ENCODE data around the gene INVS. TPM values are rescaled to one million over a fixed set of nuclear protein-coding genes. Genes with fewer than 3 reads are reported as not detected.

The INVS gene
- total RNA-seq, 1 donor from 2014 or later, result 20.3 TPM

GRCh38 chr9:100104314-100104713 is 5.3 kb downstream of the INVS start:
- no peak for DNase-seq (ENCODE audit: extremely low spot score, unreplicated experiment)
- H3K36me3 Mint-ChIP-seq (ENCODE audit: unreplicated experiment), result peaks cover 13% of the 10 kb centered on the region
- H3K4me3 Mint-ChIP-seq (ENCODE audit: unreplicated experiment), result no peak overlapping the region
- TF ChIP-seq, protein P1, sequence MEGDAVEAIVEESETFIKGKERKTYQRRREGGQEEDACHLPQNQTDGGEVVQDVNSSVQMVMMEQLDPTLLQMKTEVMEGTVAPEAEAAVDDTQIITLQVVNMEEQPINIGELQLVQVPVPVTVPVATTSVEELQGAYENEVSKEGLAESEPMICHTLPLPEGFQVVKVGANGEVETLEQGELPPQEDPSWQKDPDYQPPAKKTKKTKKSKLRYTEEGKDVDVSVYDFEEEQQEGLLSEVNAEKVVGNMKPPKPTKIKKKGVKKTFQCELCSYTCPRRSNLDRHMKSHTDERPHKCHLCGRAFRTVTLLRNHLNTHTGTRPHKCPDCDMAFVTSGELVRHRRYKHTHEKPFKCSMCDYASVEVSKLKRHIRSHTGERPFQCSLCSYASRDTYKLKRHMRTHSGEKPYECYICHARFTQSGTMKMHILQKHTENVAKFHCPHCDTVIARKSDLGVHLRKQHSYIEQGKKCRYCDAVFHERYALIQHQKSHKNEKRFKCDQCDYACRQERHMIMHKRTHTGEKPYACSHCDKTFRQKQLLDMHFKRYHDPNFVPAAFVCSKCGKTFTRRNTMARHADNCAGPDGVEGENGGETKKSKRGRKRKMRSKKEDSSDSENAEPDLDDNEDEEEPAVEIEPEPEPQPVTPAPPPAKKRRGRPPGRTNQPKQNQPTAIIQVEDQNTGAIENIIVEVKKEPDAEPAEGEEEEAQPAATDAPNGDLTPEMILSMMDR (IDR thresholded peaks at IDR 0.05), result no peak
- no peaks in the 10 kb centered on the region for H3K27me3 Mint-ChIP-seq (ENCODE audit: unreplicated experiment)
- H3K27ac Mint-ChIP-seq (ENCODE audit: unreplicated experiment), result no peak overlapping the region
- no peaks in the 10 kb centered on the region for H3K9me3 Mint-ChIP-seq (ENCODE audit: unreplicated experiment)
- peaks cover 6% of the 10 kb centered on the region for H3K4me1 Mint-ChIP-seq (ENCODE audit: unreplicated experiment)

- H3K27me3 Mint-ChIP-seq (ENCODE audit: unreplicated experiment), result no peaks in the 10 kb centered on the region
- H3K27ac Mint-ChIP-seq (ENCODE audit: unreplicated experiment), result no peak overlapping the region
- H3K9me3 Mint-ChIP-seq (ENCODE audit: unreplicated experiment), result no peaks in the 10 kb centered on the region
- no peak overlapping the region for H3K4me3 Mint-ChIP-seq (ENCODE audit: unreplicated experiment)
- TF ChIP-seq, protein P1 (IDR thresholded peaks at IDR 0.05), result no peak
- peaks cover under 1% of the 10 kb centered on the region for H3K4me1 Mint-ChIP-seq (ENCODE audit: unreplicated experiment)
- H3K36me3 Mint-ChIP-seq (ENCODE audit: unreplicated experiment), result peaks cover 16% of the 10 kb centered on the region
- DNase-seq (ENCODE audit: extremely low spot score, unreplicated experiment), result no peak
Measured at GRCh38 chr9:100105861-100106260, 6.8 kb downstream of the INVS start.

DNA sequence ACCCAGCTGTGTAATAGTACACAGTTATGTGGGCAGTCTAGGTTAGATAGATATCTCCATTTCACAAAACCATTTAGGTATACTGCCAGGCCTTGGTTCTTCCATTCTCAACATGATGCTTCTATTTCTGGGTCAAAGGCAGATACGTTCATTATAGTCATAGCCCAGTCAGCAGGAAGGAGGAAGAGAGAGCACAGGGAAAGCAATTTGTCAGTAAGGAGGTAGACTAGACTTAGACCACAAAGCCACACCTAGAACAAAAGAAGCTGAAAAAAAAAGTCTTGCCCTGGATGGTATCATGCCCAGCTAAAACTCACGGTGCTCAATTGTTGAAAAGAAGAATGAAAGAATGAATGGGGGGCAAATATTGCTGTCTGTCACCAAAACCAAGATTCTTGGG is 7.6 kb downstream of the INVS start:
- H3K27ac Mint-ChIP-seq (ENCODE audit: unreplicated experiment), result no peak overlapping the region
- no peaks in the 10 kb centered on the region for H3K9me3 Mint-ChIP-seq (ENCODE audit: unreplicated experiment)
- TF ChIP-seq, protein P1 (IDR thresholded peaks at IDR 0.05), result no peak
- no peak overlapping the region for H3K4me3 Mint-ChIP-seq (ENCODE audit: unreplicated experiment)
- peaks cover 1% of the 10 kb centered on the region for H3K4me1 Mint-ChIP-seq (ENCODE audit: unreplicated experiment)
- H3K27me3 Mint-ChIP-seq (ENCODE audit: unreplicated experiment), result no peaks in the 10 kb centered on the region
- no peak for DNase-seq (ENCODE audit: extremely low spot score, unreplicated experiment)
- peaks cover 13% of the 10 kb centered on the region for H3K36me3 Mint-ChIP-seq (ENCODE audit: unreplicated experiment)

GRCh38 chr9:100108559-100108958 is 9.5 kb downstream of the INVS start:
- no peak for DNase-seq (ENCODE audit: extremely low spot score, unreplicated experiment)
- no peak overlapping the region for H3K27ac Mint-ChIP-seq (ENCODE audit: unreplicated experiment)

DNA sequence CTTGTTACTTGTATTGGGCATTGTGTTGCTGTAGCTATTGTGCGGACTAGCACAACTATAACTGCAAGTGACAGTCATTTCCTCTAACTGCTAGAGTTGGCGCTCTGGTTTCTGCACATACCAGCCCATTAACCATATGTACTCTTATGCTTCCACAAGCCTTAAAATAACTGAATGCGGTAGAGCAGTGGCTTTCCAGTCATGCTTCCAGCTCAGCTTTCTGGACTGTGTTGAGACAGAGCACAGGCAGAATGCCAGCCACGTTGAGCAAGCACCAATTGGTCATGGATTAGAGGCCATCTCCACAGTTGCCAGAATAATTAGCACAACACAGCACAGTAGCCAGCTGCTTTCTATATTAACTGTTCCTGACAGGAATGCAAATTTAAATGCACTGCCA is 12.2 kb downstream of the INVS start:
- DNase-seq (ENCODE audit: extremely low spot score, unreplicated experiment), result no peak
- Mint-ChIP-seq H3K27me3 (ENCODE audit: unreplicated experiment) (no peaks in the 10 kb centered on the region), H3K27ac (ENCODE audit: unreplicated experiment) (no peak overlapping the region), H3K4me1 (ENCODE audit: unreplicated experiment) (peaks cover 5% of the 10 kb centered on the region), H3K4me3 (ENCODE audit: unreplicated experiment) (no peak overlapping the region), H3K36me3 (ENCODE audit: unreplicated experiment) (peaks cover 12% of the 10 kb centered on the region), H3K9me3 (ENCODE audit: unreplicated experiment) (no peaks in the 10 kb centered on the region)
- TF ChIP-seq, protein P1 (IDR thresholded peaks at IDR 0.05), result no peak

More at GRCh38 chr9:100108559-100108958, 9.5 kb downstream of the INVS start:
- Mint-ChIP-seq H3K36me3 (ENCODE audit: unreplicated experiment) (peaks cover 16% of the 10 kb centered on the region), H3K27me3 (ENCODE audit: unreplicated experiment) (no peaks in the 10 kb centered on the region), H3K4me1 (ENCODE audit: unreplicated experiment) (peaks cover 3% of the 10 kb centered on the region), H3K9me3 (ENCODE audit: unreplicated experiment) (no peaks in the 10 kb centered on the region), H3K4me3 (ENCODE audit: unreplicated experiment) (no peak overlapping the region)
- TF ChIP-seq, protein P1 (IDR thresholded peaks at IDR 0.05), result no peak
